ENCODE results near the gene TM4SF5. TPM values are rescaled to one million over a fixed set of nuclear protein-coding genes. Genes with fewer than 3 reads are reported as not detected.

The TM4SF5 gene
- polyA plus RNA-seq, 1 of the 3 experiments (the other 2 are of a cell fraction) = not detected

DNA sequence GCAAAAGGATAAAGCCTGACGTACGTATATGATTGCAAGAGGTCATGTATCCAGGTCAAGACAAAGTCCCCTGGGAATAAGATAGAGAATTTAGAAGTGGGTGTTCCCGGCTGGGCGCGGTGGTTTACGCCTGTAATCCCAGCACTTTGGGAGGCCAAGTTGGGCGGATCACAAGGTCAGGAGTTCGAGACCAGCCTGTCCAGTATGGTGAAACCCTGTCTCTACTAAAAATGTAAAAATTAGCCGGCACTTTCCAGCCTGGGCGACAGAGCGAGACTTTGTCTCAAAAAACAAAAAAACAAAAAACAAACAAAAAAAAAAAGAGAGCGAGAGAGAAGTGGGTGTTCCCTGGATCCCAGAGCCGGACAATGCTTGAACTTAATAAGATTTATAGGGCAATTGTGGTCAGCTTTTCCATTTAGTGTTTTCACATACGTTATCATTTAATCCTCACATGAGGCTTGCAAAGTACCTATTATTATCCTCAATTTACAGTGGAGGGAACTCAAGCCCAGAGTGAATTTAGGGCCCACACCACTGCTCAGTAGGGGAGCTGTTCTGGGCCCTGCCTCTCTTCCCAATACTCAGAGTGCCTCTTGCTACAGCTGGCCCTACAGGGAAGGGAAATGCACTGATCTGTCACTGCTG is 16.6 kb downstream of the TM4SF5 start:
- H3K4me2 ChIP-seq = peak overlapping the region; percentile 99
- H3K4me1 ChIP-seq (ENCODE audit: control insufficient read depth in 1 of 2, insufficient read depth in 2 of 2, low read depth in 1 of 2, low read length in 1 of 2) = peaks cover 8 to 19% of the 10 kb centered on the region in 2 experiments; a peak in 2 of 4 replicates
- no peak for DNase-seq
- H3K27me3 ChIP-seq (ENCODE audit: insufficient read depth) = peaks cover 11% of the 10 kb centered on the region; the same call in 1 of the 2 replicates
- ChIA-PET POLR2A (interaction anchor here (1.0 kb wide), 1 partner anchor 32 kb away, joined by 3 read pairs; no protein-coding TSS in a partner anchor), CTCF (interaction anchor here (1.1 to 10.5 kb wide), 9 partner anchors 9 to 122 kb away, joined by 3 to 235 read pairs (median 7); partner anchors contain the start of genes ARRB2, C17orf107, CHRNE and MED11)
- no peak for TF ChIP-seq MXI1 (IDR thresholded peaks at IDR 0.05; ENCODE audit: low read depth, low read length)
- TF ChIP-seq TAF1 (IDR thresholded peaks at IDR 0.05; ENCODE audit: borderline replicate concordance, low read depth, low read length) = no peak
- no peak for TF ChIP-seq GABPA (IDR thresholded peaks at IDR 0.05; ENCODE audit: low read depth)
- no peak for TF ChIP-seq POLR2AphosphoS5 (IDR thresholded peaks at IDR 0.05; ENCODE audit: low read depth, low read length)
- no peak for TF ChIP-seq NRF1 (IDR thresholded peaks at IDR 0.05; ENCODE audit: low read depth, low read length)
- no peak for TF ChIP-seq YY1 (IDR thresholded peaks at IDR 0.05; ENCODE audit: low read depth)
- no peak for TF ChIP-seq FOXJ3 (CRISPR knock-in tag; IDR thresholded peaks at IDR 0.05)
- no peak for TF ChIP-seq JUND (IDR thresholded peaks at IDR 0.05)
- TF ChIP-seq TCF12 (IDR thresholded peaks at IDR 0.05) = no peak
- TF ChIP-seq EZH2phosphoT487 (IDR thresholded peaks at IDR 0.05; ENCODE audit: borderline replicate concordance, low read depth) = no peak
- no peak for TF ChIP-seq FOXM1 (IDR thresholded peaks at IDR 0.05; ENCODE audit: low read depth)
- TF ChIP-seq SMC3 (IDR thresholded peaks at IDR 0.05; ENCODE audit: low read depth, low read length) = no peak
- TF ChIP-seq ELF1 (IDR thresholded peaks at IDR 0.05) = no peak
- TF ChIP-seq SIN3A (IDR thresholded peaks at IDR 0.05; ENCODE audit: borderline replicate concordance, low read depth, low read length) = no peak
- TF ChIP-seq, protein P1, sequence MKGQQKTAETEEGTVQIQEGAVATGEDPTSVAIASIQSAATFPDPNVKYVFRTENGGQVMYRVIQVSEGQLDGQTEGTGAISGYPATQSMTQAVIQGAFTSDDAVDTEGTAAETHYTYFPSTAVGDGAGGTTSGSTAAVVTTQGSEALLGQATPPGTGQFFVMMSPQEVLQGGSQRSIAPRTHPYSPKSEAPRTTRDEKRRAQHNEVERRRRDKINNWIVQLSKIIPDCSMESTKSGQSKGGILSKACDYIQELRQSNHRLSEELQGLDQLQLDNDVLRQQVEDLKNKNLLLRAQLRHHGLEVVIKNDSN (IDR thresholded peaks at IDR 0.05; ENCODE audit: borderline replicate concordance, low read depth) = no peak
- TF ChIP-seq, protein P2, sequence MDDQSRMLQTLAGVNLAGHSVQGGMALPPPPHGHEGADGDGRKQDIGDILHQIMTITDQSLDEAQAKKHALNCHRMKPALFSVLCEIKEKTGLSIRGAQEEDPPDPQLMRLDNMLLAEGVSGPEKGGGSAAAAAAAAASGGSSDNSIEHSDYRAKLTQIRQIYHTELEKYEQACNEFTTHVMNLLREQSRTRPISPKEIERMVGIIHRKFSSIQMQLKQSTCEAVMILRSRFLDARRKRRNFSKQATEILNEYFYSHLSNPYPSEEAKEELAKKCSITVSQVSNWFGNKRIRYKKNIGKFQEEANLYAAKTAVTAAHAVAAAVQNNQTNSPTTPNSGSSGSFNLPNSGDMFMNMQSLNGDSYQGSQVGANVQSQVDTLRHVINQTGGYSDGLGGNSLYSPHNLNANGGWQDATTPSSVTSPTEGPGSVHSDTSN (IDR thresholded peaks at IDR 0.05) = no peak
- TF ChIP-seq RAD21 (IDR thresholded peaks at IDR 0.05; ENCODE audit: low read length) = no peak
- TF ChIP-seq FOSL2 (IDR thresholded peaks at IDR 0.05; ENCODE audit: borderline replicate concordance, low read depth) = no peak
- TF ChIP-seq, protein P3, sequence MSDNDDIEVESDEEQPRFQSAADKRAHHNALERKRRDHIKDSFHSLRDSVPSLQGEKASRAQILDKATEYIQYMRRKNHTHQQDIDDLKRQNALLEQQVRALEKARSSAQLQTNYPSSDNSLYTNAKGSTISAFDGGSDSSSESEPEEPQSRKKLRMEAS (IDR thresholded peaks at IDR 0.05; ENCODE audit: low read depth) = no peak
- no peak overlapping the region for H2AFZ ChIP-seq (ENCODE audit: low read depth)
- H3K9me2 ChIP-seq = no peaks in the 10 kb centered on the region
- peaks cover 5% of the 10 kb centered on the region for H3F3A ChIP-seq (replicated peaks; ENCODE audit: insufficient read depth)
- H3K79me2 ChIP-seq (ENCODE audit: insufficient read depth) = no peaks in the 10 kb centered on the region
- no peaks in the 10 kb centered on the region for H3K9me3 ChIP-seq
- no peak overlapping the region for H3K9ac ChIP-seq
- H4K20me1 ChIP-seq (ENCODE audit: insufficient read depth) = no peaks in the 10 kb centered on the region
- H3K27ac ChIP-seq (ENCODE audit: low read depth in 2 of 2, low read length in 1 of 2) = no peak overlapping the region
- no peak overlapping the region for H3K4me3 ChIP-seq (ENCODE audit: low read depth in 2 of 2, low read length in 1 of 2)
- WGBS (ENCODE audit: low lambda C conversion rate) = 95% methylated on average over 14 of the region's 14 CpGs
- H3K36me3 ChIP-seq (replicated peaks in 1 of 2; ENCODE audit: control insufficient read depth in 1 of 2, insufficient read depth in 2 of 2, low read length in 1 of 2) = no peaks in the 10 kb centered on the region

Measured in SK-N-SH (cell line).